ENCODE results near the gene NAP1L5. TPM values are rescaled to one million over a fixed set of nuclear protein-coding genes. Genes with fewer than 3 reads are reported as not detected.

NAP1L5 gene
- total and polyA plus RNA-seq, 2 experiments from 2014 or later = 2.0 to 2.4 TPM

DNA sequence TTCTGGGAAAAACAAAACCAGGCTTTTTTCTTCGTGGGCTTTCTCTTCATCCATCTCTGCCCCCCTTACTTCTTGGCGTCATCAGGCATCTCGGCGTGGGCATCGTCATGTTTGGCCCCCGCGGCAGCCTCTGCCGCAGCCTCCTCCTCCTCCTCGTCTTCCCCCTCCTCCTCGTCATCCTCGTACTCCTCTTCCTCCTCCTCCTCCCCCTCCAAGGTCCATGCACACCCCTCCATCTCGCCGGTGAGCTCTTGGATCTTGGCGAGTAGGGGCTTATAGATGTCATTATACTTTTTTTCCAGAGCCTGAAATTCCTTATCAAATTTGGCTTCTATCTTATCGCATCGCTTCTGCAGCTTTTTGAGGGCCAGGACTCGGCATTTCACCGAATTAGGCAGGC lies 488 bp downstream of the NAP1L5 start (continued):
- TF ChIP-seq, protein P1, sequence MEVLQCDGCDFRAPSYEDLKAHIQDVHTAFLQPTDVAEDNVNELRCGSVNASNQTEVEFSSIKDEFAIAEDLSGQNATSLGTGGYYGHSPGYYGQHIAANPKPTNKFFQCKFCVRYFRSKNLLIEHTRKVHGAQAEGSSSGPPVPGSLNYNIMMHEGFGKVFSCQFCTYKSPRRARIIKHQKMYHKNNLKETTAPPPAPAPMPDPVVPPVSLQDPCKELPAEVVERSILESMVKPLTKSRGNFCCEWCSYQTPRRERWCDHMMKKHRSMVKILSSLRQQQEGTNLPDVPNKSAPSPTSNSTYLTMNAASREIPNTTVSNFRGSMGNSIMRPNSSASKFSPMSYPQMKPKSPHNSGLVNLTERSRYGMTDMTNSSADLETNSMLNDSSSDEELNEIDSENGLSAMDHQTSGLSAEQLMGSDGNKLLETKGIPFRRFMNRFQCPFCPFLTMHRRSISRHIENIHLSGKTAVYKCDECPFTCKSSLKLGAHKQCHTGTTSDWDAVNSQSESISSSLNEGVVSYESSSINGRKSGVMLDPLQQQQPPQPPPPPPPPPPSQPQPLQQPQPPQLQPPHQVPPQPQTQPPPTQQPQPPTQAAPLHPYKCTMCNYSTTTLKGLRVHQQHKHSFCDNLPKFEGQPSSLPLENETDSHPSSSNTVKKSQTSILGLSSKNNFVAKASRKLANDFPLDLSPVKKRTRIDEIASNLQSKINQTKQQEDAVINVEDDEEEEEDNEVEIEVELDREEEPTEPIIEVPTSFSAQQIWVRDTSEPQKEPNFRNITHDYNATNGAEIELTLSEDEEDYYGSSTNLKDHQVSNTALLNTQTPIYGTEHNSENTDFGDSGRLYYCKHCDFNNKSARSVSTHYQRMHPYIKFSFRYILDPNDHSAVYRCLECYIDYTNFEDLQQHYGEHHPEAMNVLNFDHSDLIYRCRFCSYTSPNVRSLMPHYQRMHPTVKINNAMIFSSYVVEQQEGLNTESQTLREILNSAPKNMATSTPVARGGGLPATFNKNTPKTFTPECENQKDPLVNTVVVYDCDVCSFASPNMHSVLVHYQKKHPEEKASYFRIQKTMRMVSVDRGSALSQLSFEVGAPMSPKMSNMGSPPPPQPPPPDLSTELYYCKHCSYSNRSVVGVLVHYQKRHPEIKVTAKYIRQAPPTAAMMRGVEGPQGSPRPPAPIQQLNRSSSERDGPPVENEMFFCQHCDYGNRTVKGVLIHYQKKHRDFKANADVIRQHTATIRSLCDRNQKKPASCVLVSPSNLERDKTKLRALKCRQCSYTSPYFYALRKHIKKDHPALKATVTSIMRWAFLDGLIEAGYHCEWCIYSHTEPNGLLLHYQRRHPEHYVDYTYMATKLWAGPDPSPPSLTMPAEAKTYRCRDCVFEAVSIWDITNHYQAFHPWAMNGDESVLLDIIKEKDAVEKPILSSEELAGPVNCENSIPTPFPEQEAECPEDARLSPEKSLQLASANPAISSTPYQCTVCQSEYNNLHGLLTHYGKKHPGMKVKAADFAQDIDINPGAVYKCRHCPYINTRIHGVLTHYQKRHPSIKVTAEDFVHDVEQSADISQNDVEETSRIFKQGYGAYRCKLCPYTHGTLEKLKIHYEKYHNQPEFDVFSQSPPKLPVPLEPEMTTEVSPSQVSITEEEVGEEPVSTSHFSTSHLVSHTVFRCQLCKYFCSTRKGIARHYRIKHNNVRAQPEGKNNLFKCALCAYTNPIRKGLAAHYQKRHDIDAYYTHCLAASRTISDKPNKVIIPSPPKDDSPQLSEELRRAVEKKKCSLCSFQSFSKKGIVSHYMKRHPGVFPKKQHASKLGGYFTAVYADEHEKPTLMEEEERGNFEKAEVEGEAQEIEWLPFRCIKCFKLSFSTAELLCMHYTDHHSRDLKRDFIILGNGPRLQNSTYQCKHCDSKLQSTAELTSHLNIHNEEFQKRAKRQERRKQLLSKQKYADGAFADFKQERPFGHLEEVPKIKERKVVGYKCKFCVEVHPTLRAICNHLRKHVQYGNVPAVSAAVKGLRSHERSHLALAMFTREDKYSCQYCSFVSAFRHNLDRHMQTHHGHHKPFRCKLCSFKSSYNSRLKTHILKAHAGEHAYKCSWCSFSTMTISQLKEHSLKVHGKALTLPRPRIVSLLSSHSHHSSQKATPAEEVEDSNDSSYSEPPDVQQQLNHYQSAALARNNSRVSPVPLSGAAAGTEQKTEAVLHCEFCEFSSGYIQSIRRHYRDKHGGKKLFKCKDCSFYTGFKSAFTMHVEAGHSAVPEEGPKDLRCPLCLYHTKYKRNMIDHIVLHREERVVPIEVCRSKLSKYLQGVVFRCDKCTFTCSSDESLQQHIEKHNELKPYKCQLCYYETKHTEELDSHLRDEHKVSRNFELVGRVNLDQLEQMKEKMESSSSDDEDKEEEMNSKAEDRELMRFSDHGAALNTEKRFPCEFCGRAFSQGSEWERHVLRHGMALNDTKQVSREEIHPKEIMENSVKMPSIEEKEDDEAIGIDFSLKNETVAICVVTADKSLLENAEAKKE (CRISPR knock-in tag; IDR thresholded peaks at IDR 0.05) = no peak

DNA sequence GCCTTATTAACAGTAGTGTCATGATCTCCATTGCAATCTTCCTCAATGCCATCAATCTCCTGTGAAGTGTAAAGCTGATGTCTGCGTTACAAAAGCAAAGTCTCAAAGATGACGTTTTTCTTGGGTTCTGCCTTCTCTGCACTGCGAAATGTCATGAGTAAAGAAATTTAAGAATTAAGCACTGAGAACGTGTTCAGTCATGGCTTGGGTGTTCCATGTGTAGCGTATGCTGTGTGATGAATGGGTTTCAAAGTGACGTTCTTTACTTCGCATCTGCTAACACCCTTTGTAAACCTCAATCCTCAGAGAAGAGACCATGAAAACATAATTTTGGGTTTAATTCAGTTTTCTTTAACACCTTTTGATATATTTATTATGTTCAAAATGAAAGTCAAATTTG lies 999 bp downstream of the NAP1L5 start:
- Mint-ChIP-seq H3K9me3 (no peaks in the 10 kb centered on the region), H3K4me1 (peaks cover 2% of the 10 kb centered on the region; the same call in 2 of the 3 replicates), H3K4me3 (peak overlapping the region; percentile 78; the same call in 2 of the 3 replicates), H3K36me3 (ENCODE audit: low read depth) (no peaks in the 10 kb centered on the region), H3K27me3 (ENCODE audit: insufficient read depth, low read depth, poor library complexity) (peaks cover 6% of the 10 kb centered on the region), H3K27ac (no peak overlapping the region)
- Histone ChIP-seq H3K9me2 (ENCODE audit: insufficient read depth) (no peaks in the 10 kb centered on the region), H3K36me3 (ENCODE audit: insufficient read depth) (no peaks in the 10 kb centered on the region), H3K4me2 (no peak overlapping the region; the same call in 1 of the 2 replicates), H3K4me1 (ENCODE audit: insufficient read depth) (no peaks in the 10 kb centered on the region), H3K27me3 (ENCODE audit: insufficient read depth) (peaks cover 5% of the 10 kb centered on the region; the same call in 1 of the 2 replicates), H3F3A (replicated peaks; ENCODE audit: low read depth) (no peaks in the 10 kb centered on the region), H2AFZ (no peak overlapping the region), H4K20me1 (replicated peaks; ENCODE audit: insufficient read depth) (no peaks in the 10 kb centered on the region), H3K27ac (ENCODE audit: low read depth) (no peak overlapping the region), H3K79me2 (replicated peaks; ENCODE audit: insufficient read depth) (no peaks in the 10 kb centered on the region), H3K4me3 (peak overlapping the region; percentile 59)
- no peak for TF ChIP-seq EZH2 (IDR thresholded peaks at IDR 0.05; ENCODE audit: low read depth, unreplicated experiment)
- TF ChIP-seq NANOG (IDR thresholded peaks at IDR 0.05; ENCODE audit: borderline replicate concordance) = no peak
- TF ChIP-seq CREB1 (CRISPR knock-in tag; IDR thresholded peaks at IDR 0.05; ENCODE audit: low read depth) = no peak
- TF ChIP-seq, protein P2, sequence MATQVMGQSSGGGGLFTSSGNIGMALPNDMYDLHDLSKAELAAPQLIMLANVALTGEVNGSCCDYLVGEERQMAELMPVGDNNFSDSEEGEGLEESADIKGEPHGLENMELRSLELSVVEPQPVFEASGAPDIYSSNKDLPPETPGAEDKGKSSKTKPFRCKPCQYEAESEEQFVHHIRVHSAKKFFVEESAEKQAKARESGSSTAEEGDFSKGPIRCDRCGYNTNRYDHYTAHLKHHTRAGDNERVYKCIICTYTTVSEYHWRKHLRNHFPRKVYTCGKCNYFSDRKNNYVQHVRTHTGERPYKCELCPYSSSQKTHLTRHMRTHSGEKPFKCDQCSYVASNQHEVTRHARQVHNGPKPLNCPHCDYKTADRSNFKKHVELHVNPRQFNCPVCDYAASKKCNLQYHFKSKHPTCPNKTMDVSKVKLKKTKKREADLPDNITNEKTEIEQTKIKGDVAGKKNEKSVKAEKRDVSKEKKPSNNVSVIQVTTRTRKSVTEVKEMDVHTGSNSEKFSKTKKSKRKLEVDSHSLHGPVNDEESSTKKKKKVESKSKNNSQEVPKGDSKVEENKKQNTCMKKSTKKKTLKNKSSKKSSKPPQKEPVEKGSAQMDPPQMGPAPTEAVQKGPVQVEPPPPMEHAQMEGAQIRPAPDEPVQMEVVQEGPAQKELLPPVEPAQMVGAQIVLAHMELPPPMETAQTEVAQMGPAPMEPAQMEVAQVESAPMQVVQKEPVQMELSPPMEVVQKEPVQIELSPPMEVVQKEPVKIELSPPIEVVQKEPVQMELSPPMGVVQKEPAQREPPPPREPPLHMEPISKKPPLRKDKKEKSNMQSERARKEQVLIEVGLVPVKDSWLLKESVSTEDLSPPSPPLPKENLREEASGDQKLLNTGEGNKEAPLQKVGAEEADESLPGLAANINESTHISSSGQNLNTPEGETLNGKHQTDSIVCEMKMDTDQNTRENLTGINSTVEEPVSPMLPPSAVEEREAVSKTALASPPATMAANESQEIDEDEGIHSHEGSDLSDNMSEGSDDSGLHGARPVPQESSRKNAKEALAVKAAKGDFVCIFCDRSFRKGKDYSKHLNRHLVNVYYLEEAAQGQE (IDR thresholded peaks at IDR 0.05; ENCODE audit: unreplicated experiment) = no peak
- DNase-seq (ENCODE audit: low spot score) (no peak), ATAC-seq (no peak)

All from GM23338 (cell line).